Glomerular visceral epithelial cell (primary cell): Measurements from ENCODE around the gene TBXAS1.
"Not testable (repeated sequence)": the region's sequence is repeated elsewhere in the genome, so short reads cannot be mapped to it uniquely, and the experiment has no call there.

ENCODE experiments used
- DNase-seq: peaks from one replicate; pipeline ENCODE4 v3.0.0-alpha.2; 2016; ENCODE audit errors: extremely low spot score

Gene TBXAS1

GRCh38 chr7:139825666-139826290, 3.3 kb upstream of the TBXAS1 start:
- peak; percentile 61 for DNase-seq

GRCh38 chr7:139827042-139827441, 2.0 kb upstream of the TBXAS1 start:
- DNase-seq = no peak

DNA sequence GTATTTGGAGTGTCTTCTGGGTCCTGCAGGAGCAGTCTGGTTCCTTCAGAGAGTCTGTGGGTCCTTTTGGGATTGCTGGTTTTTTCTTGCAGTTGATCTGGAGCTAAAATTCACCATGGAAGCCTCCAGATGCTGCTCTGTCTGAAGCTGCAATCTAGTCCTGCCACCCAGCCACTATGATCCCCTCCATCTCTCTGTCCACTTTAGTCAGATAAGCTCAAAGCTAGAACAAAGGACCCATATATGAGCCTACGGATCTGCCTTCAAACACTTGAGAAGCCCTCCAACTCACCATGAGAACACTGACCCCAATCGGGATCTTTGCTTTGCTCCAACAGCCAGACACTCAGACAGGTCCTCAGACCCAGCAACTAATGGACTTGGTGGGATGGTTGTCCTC, 618 bp upstream of the TBXAS1 start:
- no peak for DNase-seq

DNA sequence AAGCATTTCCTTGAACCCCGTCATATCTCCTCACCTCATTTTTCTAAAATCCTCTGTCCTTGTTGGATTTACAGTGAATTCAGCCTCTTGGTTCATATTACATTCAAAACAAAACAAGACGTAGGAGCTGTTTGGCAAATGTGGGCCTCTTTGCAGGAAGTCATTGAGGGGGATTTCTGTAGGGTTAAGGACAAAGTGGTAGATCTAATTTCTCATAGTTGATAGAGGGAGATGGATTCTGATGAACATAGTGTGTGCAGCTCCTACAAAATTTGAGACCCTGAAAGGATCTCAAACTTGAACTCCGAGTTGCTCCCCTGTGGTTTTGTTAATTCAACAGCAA, 682 bp downstream of the TBXAS1 start:
- DNase-seq = no peak

DNA sequence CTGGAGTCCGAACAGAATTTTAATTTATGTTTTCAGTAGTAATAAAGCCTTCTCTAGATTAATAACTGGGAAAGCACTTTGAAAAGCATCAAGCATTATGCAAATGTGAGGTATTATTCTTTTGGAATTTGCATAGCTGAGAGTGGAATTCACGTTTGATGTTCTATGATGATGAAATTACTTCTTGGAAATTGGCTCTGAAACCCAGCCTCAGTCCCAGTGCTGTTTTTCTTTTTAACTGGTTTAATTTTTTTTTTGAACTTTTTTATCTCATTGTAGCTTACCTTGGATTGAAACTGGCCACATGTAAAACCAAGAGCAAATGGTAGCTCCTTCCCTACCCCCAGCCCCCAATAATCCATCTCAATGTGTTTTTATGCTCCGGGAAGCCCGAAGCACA, 1.2 kb downstream of the TBXAS1 start:
- no peak for DNase-seq

GRCh38 chr7:139830782-139831501, 1.9 kb downstream of the TBXAS1 start:
- DNase-seq = no peak

- not testable (repeated sequence) for DNase-seq
Measured at GRCh38 chr7:139835848-139836247, 6.8 kb downstream of the TBXAS1 start.

DNA sequence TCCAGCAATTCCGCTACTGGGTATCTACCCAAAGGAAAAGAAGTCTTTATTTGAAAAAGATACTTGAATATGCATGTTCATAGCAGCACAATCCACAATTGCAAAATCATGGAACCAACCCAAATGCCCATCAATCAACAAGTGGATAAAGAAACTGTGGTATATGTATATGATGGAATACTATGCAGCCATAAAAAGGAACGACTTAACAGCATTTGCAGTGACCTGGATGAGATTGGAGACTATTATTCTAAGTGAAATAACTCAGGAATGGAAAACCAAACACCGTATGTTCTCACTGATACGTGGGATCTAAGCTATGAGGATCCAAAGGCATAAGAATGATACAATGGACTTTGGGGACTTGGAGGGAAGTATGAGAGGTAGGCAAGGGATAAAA, 8.2 kb downstream of the TBXAS1 start:
- not testable (repeated sequence) for DNase-seq

DNA sequence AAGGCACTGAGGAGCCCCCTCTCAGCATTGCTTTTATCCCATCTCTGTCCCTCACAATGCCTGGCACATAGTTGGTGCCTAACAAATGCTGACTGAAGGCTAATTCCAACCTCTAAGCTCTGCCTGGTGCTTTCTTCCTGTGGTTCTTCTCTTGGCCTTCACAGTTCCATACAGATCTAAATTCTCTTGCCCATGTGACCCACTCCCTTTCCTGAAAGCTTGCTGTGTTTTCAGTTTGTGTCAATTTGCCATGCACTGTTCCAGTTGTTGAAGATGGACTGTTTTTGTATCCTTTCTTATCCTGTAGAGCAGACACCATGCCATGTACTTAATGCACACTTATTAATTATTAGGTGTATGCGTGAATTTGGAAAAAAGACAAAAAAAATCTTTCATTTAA, 9.2 kb downstream of the TBXAS1 start:
- DNase-seq = no peak

GRCh38 chr7:139838876-139839275, 9.8 kb downstream of the TBXAS1 start:
- DNase-seq = no peak

- no peak for DNase-seq
Measured at GRCh38 chr7:139840776-139841175, 11.7 kb downstream of the TBXAS1 start.

DNA sequence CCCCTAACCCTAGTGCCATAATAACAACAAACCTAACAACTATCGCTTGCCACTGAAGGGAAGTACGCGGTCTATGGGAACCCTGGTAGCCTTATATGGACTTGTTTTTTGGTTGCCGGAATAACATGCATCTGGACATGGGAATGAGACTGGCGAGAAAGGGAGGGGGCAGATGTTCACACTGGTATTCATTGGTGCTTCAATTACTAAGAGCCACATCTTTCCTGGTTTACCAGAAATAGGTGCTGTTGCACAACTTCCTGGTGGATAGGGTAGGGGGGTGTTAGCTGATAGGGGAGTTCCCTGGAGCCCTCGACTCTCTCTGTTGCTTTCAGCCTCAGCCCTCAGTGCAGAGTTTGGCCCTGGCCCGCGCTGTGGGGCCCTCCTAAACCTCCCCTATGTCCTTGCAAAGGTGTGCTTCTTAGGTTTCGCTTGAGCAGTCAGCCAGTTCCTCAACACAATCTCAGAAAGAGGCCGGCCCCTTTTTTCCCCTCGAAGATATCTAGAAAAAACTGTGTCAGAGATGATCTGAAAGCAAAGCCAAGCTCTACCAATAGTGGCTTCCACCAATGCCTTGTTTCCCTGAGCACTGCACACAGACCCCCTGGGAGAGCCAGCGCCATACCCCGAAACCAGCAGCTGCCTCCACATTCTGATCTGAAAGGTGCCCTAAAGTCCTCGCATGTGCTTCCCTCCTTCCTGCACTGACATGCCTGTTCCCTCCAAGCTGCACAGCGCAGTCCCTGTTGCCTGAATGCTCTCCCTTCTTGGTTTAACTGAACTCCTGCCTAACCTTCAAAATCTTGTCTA, 13.5 kb downstream of the TBXAS1 start:
- no peak for DNase-seq

- DNase-seq = not testable (repeated sequence)
Measured at GRCh38 chr7:139843211-139843537, 14.1 kb downstream of the TBXAS1 start.

GRCh38 chr7:139844779-139845442, 15.8 kb downstream of the TBXAS1 start:
- no peak for DNase-seq

DNA sequence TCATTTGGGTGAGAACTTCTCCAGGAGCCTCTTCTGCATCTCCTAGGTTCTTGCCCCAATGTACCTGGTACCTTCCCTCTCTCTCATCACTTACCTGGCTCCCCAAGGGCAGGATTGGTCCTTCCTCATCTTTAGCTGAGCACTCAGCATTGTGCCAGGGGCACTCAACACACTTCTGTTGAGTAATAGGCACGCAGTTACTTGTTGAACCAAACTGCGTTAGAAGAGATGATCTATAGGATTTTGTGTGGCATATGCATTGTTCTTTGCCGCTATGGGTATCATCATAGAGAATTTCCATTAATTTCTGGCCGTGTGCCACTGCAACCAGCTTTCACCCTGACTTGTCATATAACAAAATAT, 16.4 kb downstream of the TBXAS1 start:
- DNase-seq = no peak

DNA sequence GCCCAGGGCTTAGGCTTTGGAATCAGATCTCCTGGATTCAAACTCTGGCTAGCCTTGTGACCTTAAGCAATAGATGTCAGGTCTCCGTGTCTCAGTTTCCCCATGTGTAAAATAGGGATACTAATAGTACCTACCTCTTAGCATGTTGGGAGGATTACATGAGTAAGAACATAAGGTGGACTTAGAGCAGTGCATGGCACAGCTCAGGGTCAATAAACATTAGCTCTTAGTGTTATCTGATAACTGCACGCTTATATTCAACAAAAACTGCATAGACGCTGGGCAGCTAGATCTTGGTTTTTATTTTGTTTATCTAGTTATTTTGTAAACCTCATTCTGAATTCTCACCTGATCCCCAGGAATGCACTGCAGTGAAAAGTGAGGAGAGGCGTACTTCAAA, 17.2 kb downstream of the TBXAS1 start:
- DNase-seq = no peak

- no peak for DNase-seq
Measured at GRCh38 chr7:139848274-139848673, 19.2 kb downstream of the TBXAS1 start.

GRCh38 chr7:139850906-139851305, 21.8 kb downstream of the TBXAS1 start:
- DNase-seq = no peak

GRCh38 chr7:139851770-139852481, 22.9 kb downstream of the TBXAS1 start:
- no peak for DNase-seq

- no peak for DNase-seq
Measured at GRCh38 chr7:139852482-139852845, 23.4 kb downstream of the TBXAS1 start.

DNA sequence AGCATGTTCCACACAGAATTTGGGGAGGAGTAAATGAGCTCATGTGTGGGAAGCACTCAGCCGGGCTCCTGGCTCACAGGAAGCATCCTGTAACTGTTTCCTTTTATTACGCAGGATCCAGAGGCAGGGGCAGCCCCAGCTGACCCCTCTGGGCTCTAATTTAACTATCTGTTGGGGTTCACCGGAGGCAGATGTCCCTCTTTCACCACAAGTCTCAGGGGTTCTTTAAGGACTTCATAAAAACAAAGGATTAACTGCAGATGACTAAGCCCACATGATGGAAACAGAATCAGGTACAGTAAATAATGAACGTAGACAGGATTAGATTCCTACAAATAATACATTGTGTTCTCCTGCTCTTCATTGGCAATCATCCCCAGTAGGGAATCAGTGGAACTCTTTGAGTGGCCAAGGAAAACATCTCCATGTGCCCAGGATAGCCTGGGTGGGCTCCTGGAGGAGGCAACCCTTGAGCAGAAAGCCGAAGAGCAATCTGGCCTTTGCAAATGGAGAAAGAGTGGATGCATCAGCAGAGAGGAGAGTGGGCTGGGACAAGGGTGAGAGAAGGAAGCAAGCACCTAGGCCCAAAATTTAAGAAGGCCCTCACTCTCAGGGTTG, 24.6 kb downstream of the TBXAS1 start:
- no peak for DNase-seq

DNA sequence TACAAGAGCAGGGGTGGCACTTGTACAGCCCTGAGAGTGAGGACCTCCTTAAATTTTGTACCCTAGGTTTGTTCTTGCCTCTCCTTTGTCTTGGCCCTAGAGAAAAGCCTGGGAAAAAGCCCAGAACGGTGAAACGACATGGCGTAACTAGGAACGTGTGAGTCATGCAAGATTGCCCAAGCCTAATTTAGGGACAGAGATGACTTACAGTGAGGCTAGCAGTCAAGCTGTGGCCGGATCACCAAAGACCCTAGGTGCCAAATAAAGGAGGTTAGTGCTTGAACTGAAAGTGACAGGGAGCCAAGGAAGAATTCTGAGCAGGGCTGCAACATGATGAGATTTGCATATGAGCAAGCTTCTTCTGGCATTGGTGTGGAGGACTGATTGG, 25.1 kb downstream of the TBXAS1 start:
- no peak for DNase-seq
